Neural cell (in vitro differentiated cells): ENCODE results near the gene SLC6A8.
"Not testable (repeated sequence)": the region's sequence is repeated elsewhere in the genome, so short reads cannot be mapped to it uniquely, and the experiment has no call there.

ENCODE experiments used
- POLR2AphosphoS5 ChIP-seq: IDR thresholded peaks from 2 replicates; pipeline ENCODE4 v1.6.1; 2012
- TF ChIP-seq, protein P1 (sequence below): fragments of 450-650 bp; IDR thresholded peaks from 2 replicates; pipeline ENCODE4 v1.5.1; 2014; ENCODE audit warnings: antibody characterized with exemption, mild to moderate bottlenecking, moderate library complexity; ENCODE audit not compliant: poor library complexity, severe bottlenecking

DNA sequence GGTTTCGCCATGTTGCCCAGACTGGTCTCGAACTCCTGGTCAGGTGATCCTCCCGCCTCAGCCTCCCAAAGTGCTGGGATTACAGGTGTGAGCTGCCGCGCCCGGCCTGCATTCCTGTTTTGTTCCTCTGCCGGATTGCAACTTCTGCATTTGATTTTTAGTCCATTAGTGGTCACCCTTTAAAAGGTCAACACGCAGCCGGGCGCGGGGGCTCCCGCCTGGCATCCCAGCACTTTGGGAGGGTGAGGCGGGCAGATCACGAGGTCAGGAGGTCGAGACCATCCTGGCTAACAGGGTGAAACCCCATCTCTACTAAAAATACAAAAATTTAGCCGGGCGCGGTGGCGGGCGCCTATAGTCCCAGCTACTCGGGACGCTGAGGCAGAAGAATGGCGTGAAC, 42.4 kb downstream of the SLC6A8 start:
- TF ChIP-seq, protein P1, sequence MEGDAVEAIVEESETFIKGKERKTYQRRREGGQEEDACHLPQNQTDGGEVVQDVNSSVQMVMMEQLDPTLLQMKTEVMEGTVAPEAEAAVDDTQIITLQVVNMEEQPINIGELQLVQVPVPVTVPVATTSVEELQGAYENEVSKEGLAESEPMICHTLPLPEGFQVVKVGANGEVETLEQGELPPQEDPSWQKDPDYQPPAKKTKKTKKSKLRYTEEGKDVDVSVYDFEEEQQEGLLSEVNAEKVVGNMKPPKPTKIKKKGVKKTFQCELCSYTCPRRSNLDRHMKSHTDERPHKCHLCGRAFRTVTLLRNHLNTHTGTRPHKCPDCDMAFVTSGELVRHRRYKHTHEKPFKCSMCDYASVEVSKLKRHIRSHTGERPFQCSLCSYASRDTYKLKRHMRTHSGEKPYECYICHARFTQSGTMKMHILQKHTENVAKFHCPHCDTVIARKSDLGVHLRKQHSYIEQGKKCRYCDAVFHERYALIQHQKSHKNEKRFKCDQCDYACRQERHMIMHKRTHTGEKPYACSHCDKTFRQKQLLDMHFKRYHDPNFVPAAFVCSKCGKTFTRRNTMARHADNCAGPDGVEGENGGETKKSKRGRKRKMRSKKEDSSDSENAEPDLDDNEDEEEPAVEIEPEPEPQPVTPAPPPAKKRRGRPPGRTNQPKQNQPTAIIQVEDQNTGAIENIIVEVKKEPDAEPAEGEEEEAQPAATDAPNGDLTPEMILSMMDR, result not testable (repeated sequence)
- not testable (repeated sequence) for TF ChIP-seq POLR2AphosphoS5
